Urinary bladder (tissue), 4 donors: ENCODE data around the gene STAT4. TPM values are rescaled to one million over a fixed set of nuclear protein-coding genes. Genes with fewer than 3 reads are reported as not detected.

Source experiments
- DNase-seq: peaks from one replicate; pipeline ENCODE4 v3.0.0-alpha.2; 2015; ENCODE audit errors: extremely low spot score
- H3K27ac ChIP-seq: one replicate; pipeline ENCODE4 v1.5.1; 2013; ENCODE audit warnings: low read depth, mild to moderate bottlenecking, moderate library complexity
- H3K36me3 ChIP-seq: one replicate; pipeline ENCODE4 v1.6.1; 2013; ENCODE audit warnings: mild to moderate bottlenecking, moderate library complexity; ENCODE audit not compliant: insufficient read depth
- H3K4me1 ChIP-seq: one replicate; pipeline ENCODE4 v1.6.1; 2013; ENCODE audit warnings: mild to moderate bottlenecking, moderate library complexity; ENCODE audit not compliant: insufficient read depth
- H3K4me3 ChIP-seq: one replicate; pipeline ENCODE4 v1.5.1; 2013; ENCODE audit warnings: low read depth, low read length
- WGBS: extraction: QIAGEN DNeasy Blood & Tissue Kit; methylation state at CpG from one replicate; pipeline ENCODE4 v1.1.7; 2013; 5-methylcytosine and 5-hydroxymethylcytosine counted together
- polyA plus RNA-seq: library from polyadenylated mRNA; stranded (reverse); fragments of 200-250 nt; gene quantifications from one replicate; pipeline ENCODE4 v1.2.3, GENCODE V29; 2013
- total RNA-seq: library from RNA; depleted of rRNA; stranded (reverse); fragments of >200 nt; gene quantifications from one replicate; pipeline ENCODE4 v1.2.3, GENCODE V29; 2014
- donor health status: healthy with polysubstance abuse.
- donor health status: healthy.

The STAT4 gene
- total and polyA plus RNA-seq, 2 donors: 0.80 to 7.1 TPM

DNA sequence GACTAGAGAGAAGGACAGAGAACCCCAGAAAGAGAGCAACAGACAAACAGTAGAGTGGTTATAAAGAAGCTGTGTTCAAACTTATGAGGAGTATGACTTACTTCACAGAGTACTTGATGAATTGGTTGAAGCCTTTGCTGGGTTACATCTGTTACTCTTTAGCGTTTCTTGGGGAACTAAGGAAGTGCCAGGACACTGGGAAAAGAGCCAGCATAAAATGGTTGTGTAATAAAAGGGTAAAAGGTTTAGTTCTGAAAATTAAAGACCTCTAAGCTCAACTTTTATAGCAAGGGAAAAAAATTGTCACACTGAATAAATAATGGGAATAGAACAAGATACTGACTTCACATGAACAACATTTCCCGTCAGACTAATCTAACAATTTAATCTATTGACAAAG is 17.0 kb upstream of the STAT4 start:
- H3K27ac ChIP-seq: no peak overlapping the region
- H3K36me3 ChIP-seq: no peaks in the 10 kb centered on the region
- no peaks in the 10 kb centered on the region for H3K4me1 ChIP-seq
- H3K4me3 ChIP-seq: no peak overlapping the region
- no peak for DNase-seq
- 40% methylated on average over 2 of the region's 2 CpGs for WGBS

GRCh38 chr2:191166756-191167445 is 16.1 kb upstream of the STAT4 start:
- no peak for DNase-seq
- H3K4me3 ChIP-seq: no peak overlapping the region
- no peaks in the 10 kb centered on the region for H3K36me3 ChIP-seq
- H3K4me1 ChIP-seq: no peaks in the 10 kb centered on the region
- no peak overlapping the region for H3K27ac ChIP-seq
- WGBS: 86% methylated on average over 4 of the region's 4 CpGs

DNA sequence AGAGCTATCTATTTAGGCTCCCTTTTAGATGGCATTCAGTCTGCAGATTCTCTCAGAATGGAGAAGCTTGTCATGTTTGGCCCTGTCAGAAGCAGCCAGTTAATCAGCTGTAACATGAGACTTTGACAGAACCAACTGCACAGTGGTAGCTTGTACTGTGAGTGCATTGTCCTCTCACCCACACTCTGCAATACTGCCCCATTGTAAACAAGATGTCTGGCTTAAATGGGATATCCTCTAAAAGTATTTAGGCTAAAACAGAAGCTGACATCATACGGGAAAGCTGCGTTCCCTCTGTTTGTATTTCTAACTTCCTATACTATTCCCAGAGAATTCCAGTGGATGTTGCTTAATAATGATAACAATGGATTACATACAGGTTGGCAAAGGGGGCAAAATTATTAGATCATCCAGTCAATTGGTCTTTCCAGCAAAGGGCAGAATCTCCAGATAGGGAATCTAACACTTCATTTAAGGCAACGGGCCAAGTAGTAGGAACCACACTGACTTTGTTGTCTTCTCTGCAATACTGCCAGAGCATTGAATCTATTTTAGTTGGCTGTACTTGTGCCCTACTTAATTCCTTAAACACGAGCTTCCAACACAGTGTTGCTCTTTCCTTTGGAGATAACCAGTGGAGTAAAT is 15.4 kb upstream of the STAT4 start:
- Histone ChIP-seq H3K27ac (no peak overlapping the region), H3K4me1 (no peaks in the 10 kb centered on the region), H3K4me3 (no peak overlapping the region), H3K36me3 (no peaks in the 10 kb centered on the region)
- 41% methylated on average over 4 of the region's 4 CpGs for WGBS
- no peak for DNase-seq

DNA sequence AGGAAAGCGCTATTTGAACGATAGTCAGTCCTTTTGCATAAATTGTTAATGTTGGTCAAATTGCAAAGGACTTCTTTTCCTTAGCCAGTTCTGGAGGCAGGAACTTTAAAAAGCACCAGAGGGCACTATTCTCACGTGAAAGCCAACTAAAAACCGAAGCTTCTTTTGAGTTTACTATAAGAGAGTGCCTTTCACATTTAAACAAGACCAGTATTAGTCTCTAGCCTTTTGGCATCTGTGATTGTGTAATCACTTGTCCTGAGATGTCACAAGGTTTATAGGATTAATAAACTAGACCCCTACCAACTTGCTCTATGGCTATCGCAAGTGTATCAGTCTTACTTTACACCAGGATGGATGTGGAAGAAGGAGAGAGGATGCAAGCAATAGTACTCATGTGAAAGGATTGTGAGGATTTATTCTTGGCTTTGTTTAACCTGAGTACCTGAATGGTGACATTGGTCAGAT is 14.4 kb upstream of the STAT4 start:
- 20% methylated on average over 5 of the region's 5 CpGs for WGBS
- no peak overlapping the region for H3K4me3 ChIP-seq
- H3K27ac ChIP-seq: no peak overlapping the region
- no peak for DNase-seq
- no peaks in the 10 kb centered on the region for H3K4me1 ChIP-seq
- no peaks in the 10 kb centered on the region for H3K36me3 ChIP-seq

DNA sequence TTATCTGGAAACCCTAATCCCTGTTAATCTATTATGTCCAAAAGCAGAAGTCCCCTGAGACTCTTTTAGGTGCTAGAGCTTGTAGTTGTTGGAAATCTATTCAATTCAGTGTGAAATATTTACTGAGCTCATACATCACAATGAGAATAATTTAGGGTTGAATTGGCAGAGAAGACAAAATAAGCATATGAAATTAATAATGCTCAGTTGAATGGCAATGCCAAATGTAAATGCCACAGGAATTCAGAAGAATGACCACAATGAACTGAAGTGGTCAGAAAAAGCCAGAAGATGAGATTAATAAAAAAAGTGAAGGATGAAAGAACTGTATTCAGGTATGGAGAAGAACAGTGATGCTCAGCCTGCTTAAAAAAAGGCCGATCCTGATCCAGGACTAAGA is 8.0 kb upstream of the STAT4 start:
- no peak for DNase-seq
- 92% methylated on average over 1 of the region's 1 CpG for WGBS
- H3K4me3 ChIP-seq: no peak overlapping the region
- H3K36me3 ChIP-seq: no peaks in the 10 kb centered on the region
- no peak overlapping the region for H3K27ac ChIP-seq
- no peaks in the 10 kb centered on the region for H3K4me1 ChIP-seq

DNA sequence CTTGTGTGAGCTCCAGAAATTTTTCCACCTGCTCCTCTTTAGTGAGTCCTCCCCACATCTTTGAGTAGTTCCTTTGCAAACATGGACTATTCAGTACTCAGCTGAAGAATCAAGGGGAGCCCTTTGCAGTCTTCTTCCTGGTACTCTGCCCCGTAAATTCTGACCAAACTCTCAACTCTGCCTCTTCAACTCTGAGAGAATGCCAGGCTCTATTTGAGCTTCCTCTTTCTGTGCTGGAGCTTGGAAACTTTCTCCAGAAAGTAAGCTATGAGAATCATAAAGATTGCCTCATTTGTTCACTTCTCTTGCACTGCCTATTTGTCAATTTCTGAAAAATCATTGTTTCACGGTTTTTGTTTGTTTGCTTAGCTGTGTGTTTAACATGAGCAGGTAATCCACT is 7.4 kb upstream of the STAT4 start:
- Histone ChIP-seq H3K4me3 (no peak overlapping the region), H3K4me1 (no peaks in the 10 kb centered on the region), H3K27ac (no peak overlapping the region), H3K36me3 (no peaks in the 10 kb centered on the region)
- no peak for DNase-seq
- 68% methylated on average over 2 of the region's 2 CpGs for WGBS

DNA sequence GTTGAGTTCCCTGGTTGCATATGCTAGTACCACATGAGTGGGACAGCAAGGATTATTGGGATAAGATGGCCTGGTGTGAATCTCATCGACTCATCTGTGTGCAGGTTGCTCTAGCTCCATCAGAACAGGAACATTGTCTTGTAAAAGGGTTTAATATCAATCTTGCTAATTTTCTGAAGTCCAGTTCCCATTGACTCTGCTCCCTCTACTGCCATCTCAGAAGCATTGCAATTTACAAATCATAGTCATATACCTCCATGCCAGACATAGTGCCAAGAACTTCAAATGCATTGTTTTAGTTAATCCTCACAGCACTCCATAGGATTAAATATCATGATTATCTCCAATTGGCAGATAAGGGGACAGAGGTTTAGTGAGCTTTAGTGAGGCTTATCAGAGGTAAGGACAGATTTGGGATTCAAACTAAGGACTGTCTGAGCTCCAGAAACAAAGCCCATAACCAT is 4.8 kb upstream of the STAT4 start:
- no peaks in the 10 kb centered on the region for H3K36me3 ChIP-seq
- WGBS: 76% methylated on average over 1 of the region's 1 CpG
- no peak for DNase-seq

DNA sequence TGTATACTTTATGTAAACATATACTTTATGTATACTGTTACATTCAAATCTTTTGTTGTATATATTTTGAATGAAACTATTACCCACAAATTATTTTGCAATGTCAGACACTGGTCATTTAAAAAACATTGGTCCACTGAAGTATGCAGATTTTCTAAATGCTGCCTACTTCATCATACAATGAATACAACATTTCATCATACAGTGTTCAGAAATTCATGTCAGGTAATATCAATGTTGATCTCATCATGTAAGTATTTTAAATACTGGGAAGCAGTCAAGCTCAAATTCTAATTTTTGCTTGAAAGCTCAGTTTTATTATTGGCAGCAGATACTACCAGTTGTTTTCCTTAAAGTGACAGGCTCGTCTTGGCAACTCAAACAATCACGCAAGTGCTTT is 2.9 kb upstream of the STAT4 start:
- Histone ChIP-seq H3K4me3 (no peak overlapping the region), H3K27ac (no peak overlapping the region), H3K36me3 (no peaks in the 10 kb centered on the region), H3K4me1 (no peaks in the 10 kb centered on the region)
- no peak for DNase-seq
- 94% methylated on average over 2 of the region's 2 CpGs for WGBS

More for the DNA sequence above, 4.8 kb upstream of the STAT4 start:
- no peak overlapping the region for H3K27ac ChIP-seq
- no peaks in the 10 kb centered on the region for H3K4me1 ChIP-seq
- H3K4me3 ChIP-seq: no peak overlapping the region

DNA sequence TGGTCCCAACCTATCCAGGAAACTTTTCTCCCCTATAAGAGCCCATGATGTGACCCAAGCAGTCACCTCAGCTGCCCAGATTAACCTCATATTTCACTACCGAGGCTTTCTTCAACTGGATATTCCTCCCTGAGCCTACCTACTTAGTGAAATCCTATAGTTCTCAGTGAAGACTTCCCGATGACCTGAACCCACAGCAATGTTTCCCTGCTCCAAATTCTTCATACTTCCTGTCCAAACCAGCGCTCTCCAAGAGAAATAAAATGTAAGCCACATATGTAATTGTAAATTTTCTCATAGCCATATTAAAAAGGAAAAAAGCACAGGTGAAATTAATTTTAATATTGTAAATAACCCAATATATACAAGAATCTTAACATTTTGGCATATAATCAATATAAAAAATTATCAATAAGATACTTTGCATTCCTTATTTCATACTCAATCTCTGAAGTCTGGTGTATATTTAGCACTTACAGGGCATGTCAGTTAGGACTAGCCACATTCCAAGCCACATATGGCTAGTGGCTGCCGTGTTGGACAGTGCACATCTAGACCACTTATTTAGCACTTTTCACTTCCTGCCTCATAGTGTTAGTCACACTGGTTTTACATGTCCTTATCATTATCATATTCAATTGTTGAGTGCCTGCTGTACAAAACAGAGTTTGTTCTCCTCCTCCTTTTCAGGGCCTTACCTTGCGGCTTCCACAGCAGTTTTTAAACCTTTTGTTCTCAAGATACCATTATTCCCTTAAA is 1.9 kb upstream of the STAT4 start:
- Histone ChIP-seq H3K27ac (no peak overlapping the region), H3K36me3 (no peaks in the 10 kb centered on the region), H3K4me3 (no peak overlapping the region), H3K4me1 (no peaks in the 10 kb centered on the region)
- DNase-seq: no peak
- WGBS: 77% methylated on average over 5 of the region's 5 CpGs

GRCh38 chr2:191151331-191151730 is 537 bp upstream of the STAT4 start:
- H3K27ac ChIP-seq: no peak overlapping the region
- peak overlapping the region; percentile 39 for H3K4me3 ChIP-seq

GRCh38 chr2:191150230-191150599 is 579 bp downstream of the STAT4 start:
- Histone ChIP-seq H3K36me3 (no peaks in the 10 kb centered on the region), H3K4me3 (peak overlapping the region; percentile 39), H3K4me1 (no peaks in the 10 kb centered on the region), H3K27ac (peak overlapping the region; percentile 74)
- DNase-seq: no peak
- WGBS: 12% methylated on average over 10 of the region's 10 CpGs

More at GRCh38 chr2:191151331-191151730, 537 bp upstream of the STAT4 start:
- no peaks in the 10 kb centered on the region for H3K4me1 ChIP-seq
- WGBS: 92% methylated on average over 6 of the region's 6 CpGs
- H3K36me3 ChIP-seq: no peaks in the 10 kb centered on the region
- no peak for DNase-seq

- no peak overlapping the region for H3K4me3 ChIP-seq
- 92% methylated on average over 4 of the region's 4 CpGs for WGBS
- DNase-seq: no peak
- H3K36me3 ChIP-seq: no peaks in the 10 kb centered on the region
- no peaks in the 10 kb centered on the region for H3K4me1 ChIP-seq
- no peak overlapping the region for H3K27ac ChIP-seq
Observed at GRCh38 chr2:191149391-191149790, 1.4 kb downstream of the STAT4 start.

GRCh38 chr2:191148791-191149190 is 2.0 kb downstream of the STAT4 start:
- H3K36me3 ChIP-seq: no peaks in the 10 kb centered on the region
- DNase-seq: no peak
- no peak overlapping the region for H3K4me3 ChIP-seq
- no peaks in the 10 kb centered on the region for H3K4me1 ChIP-seq
- WGBS: 79% methylated on average over 2 of the region's 2 CpGs
- no peak overlapping the region for H3K27ac ChIP-seq

DNA sequence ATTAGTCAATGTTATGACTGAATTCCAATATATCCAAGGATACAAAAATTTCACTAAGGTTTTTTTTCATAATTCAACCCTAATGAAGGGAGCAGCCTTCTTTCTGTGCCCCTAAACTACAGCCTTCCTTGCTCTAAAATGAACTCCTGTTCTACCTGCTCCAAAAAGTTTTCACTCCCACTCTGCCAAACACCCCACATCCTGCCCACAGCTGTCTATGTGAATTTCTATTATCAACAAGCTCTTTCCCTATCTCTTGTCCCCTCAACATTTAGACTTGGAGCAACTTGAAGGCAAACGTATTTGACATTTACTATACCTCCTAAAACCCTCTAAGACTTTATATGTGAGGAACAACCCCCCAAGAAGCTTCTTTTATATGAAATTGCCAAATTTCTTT is 2.5 kb downstream of the STAT4 start:
- WGBS: 58% methylated on average over 1 of the region's 1 CpG
- Histone ChIP-seq H3K4me3 (no peak overlapping the region), H3K36me3 (no peaks in the 10 kb centered on the region), H3K4me1 (no peaks in the 10 kb centered on the region), H3K27ac (no peak overlapping the region)
- no peak for DNase-seq
